Globus pallidus (tissue), 1 donor: ENCODE measurements around the gene DUSP6.
"Not testable (repeated sequence)": the region's sequence is repeated elsewhere in the genome, so short reads cannot be mapped to it uniquely, and the experiment has no call there.

Experiments
- DNase-seq: peaks from one replicate; pipeline ENCODE4 v3.0.0-alpha.2; 2015; ENCODE audit warnings: low spot score

DUSP6 gene

GRCh38 chr12:89351489-89352241 is 636 bp downstream of the DUSP6 start:
- DNase-seq, result no peak

- DNase-seq, result no peak
These were observed 1.4 kb downstream of the DUSP6 start for GRCh38 chr12:89350630-89351488.

- no peak for DNase-seq
These were observed 2.1 kb downstream of the DUSP6 start for GRCh38 chr12:89350260-89350629.

GRCh38 chr12:89349814-89350213 is 2.5 kb downstream of the DUSP6 start:
- DNase-seq, result peak; percentile 48

- no peak for DNase-seq
These were observed 3.2 kb downstream of the DUSP6 start for GRCh38 chr12:89348894-89349699.

- no peak for DNase-seq
These were observed 4.9 kb downstream of the DUSP6 start for GRCh38 chr12:89347325-89347829.

- DNase-seq, result peak; percentile 47
These were observed 5.5 kb downstream of the DUSP6 start for GRCh38 chr12:89346741-89347324.

GRCh38 chr12:89345830-89346740 is 6.2 kb downstream of the DUSP6 start:
- DNase-seq, result peak; percentile 50

- DNase-seq, result no peak
These were observed 6.9 kb downstream of the DUSP6 start for GRCh38 chr12:89345376-89345775.

GRCh38 chr12:89344862-89345202 is 7.5 kb downstream of the DUSP6 start:
- DNase-seq, result no peak

- DNase-seq, result no peak
These were observed 8.0 kb downstream of the DUSP6 start for GRCh38 chr12:89344043-89344861.

GRCh38 chr12:89343127-89343526 is 9.2 kb downstream of the DUSP6 start:
- DNase-seq, result no peak

- DNase-seq, result no peak
These were observed 11.4 kb downstream of the DUSP6 start for GRCh38 chr12:89340861-89341260.

- no peak for DNase-seq
These were observed 12.8 kb downstream of the DUSP6 start for GRCh38 chr12:89339526-89339925.

- not testable (repeated sequence) for DNase-seq
These were observed 15.2 kb downstream of the DUSP6 start for GRCh38 chr12:89337136-89337535.

GRCh38 chr12:89335452-89336244 is 16.7 kb downstream of the DUSP6 start:
- no peak for DNase-seq

GRCh38 chr12:89334548-89335169 is 17.6 kb downstream of the DUSP6 start:
- no peak for DNase-seq

GRCh38 chr12:89333564-89334252 is 18.6 kb downstream of the DUSP6 start:
- DNase-seq, result no peak
